H1 (cell line): ENCODE data around the gene DYDC1. TPM values are rescaled to one million over a fixed set of nuclear protein-coding genes. Genes with fewer than 3 reads are reported as not detected.

Experiments
- CTCF ChIA-PET: fragments of 300-600 bp; sonication (Branson Sonifier 250); formaldehyde crosslinking; loops from one replicate; lab custom pipeline; 2021; ENCODE audit not compliant: partially characterized antibody; lab: Charles Lee
- POLR2A ChIA-PET: fragments of 300-600 bp; sonication (Branson Sonifier 250); formaldehyde crosslinking; loops from one replicate; lab custom pipeline; 2021; ENCODE audit warnings: inconsistent platforms; ENCODE audit not compliant: partially characterized antibody; lab: Charles Lee
- DNase-seq, 2 experiments: peaks; one replicate each; pipeline versions ENCODE4 v3.0.0 to v3.0.0-alpha.2; 2010 to 2022; ENCODE audit warnings: low spot score in 2 of 2, low read depth in 1 of 2, mixed read lengths in 1 of 2
- FAIRE-seq: peaks from 2 replicates; lab custom pipeline; 2011; peaks lifted over from hg19 to GRCh38; lab: Jason Lieb, UNC
- H2AFZ ChIP-seq: 2 replicates; pipeline ENCODE4 v1.8.1; 2012; ENCODE audit warnings: low read length, inconsistent platforms
- H2AK5ac ChIP-seq: 2 replicates; pipeline ENCODE4 v1.6.1; 2013; ENCODE audit warnings: low read depth, low read length
- H2BK120ac ChIP-seq: replicated peaks from 2 replicates; pipeline ENCODE3; 2013; ENCODE audit warnings: low read depth, low read length, inconsistent platforms
- H2BK12ac ChIP-seq: 2 replicates; pipeline ENCODE4 v1.6.1; 2013; ENCODE audit warnings: low read depth, low read length
- H2BK15ac ChIP-seq: 2 replicates; pipeline ENCODE4 v1.6.1; 2013; ENCODE audit warnings: low read length
- H2BK20ac ChIP-seq: 2 replicates; pipeline ENCODE4 v1.6.1; 2013; ENCODE audit warnings: low read length
- H2BK5ac ChIP-seq: 2 replicates; pipeline ENCODE4 v1.6.1; 2013; ENCODE audit warnings: low read depth, low read length
- H3K14ac ChIP-seq: 2 replicates; pipeline ENCODE4 v1.6.1; 2013; ENCODE audit warnings: inconsistent platforms; ENCODE audit not compliant: insufficient read length
- H3K18ac ChIP-seq: 2 replicates; pipeline ENCODE4 v1.6.1; 2013; ENCODE audit warnings: low read length; ENCODE audit errors: extremely low read depth
- H3K23ac ChIP-seq: 2 replicates; pipeline ENCODE4 v1.6.1; 2013; ENCODE audit warnings: inconsistent platforms; ENCODE audit not compliant: insufficient read length
- H3K23me2 ChIP-seq: 2 replicates; pipeline ENCODE4 v1.6.1; 2013; ENCODE audit warnings: low read depth, low read length
- H3K27ac ChIP-seq: 2 replicates; pipeline ENCODE4 v1.6.1; 2011; ENCODE audit warnings: low read depth, low read length, inconsistent platforms
- H3K27me3 ChIP-seq, 4 experiments: replicated peaks in 1 of 4; 1 replicate in 1 of 4; 2 replicates in 3 of 4; pipeline versions ENCODE4 v1.6.1 to v1.8.1; 2011 to 2013; ENCODE audit warnings: low read length in 3 of 4, mild to moderate bottlenecking in 3 of 4, inconsistent platforms in 2 of 4, mixed read lengths in 2 of 4, moderate library complexity in 1 of 4; ENCODE audit not compliant: control insufficient read depth in 3 of 4, insufficient read depth in 3 of 4; ENCODE audit errors: extremely low read depth in 1 of 4
- H3K36me3 ChIP-seq, 4 experiments: 2 replicates each; pipeline versions ENCODE4 v1.6.1 to v1.8.1; 2011 to 2013; ENCODE audit warnings: mild to moderate bottlenecking in 4 of 4, low read length in 3 of 4, moderate library complexity in 2 of 4, control low read depth in 1 of 4, inconsistent platforms in 1 of 4; ENCODE audit not compliant: insufficient read depth in 4 of 4, control insufficient read depth in 2 of 4
- H3K4ac ChIP-seq: replicated peaks from 2 replicates; pipeline ENCODE3; 2013; ENCODE audit warnings: low read length, low read depth, mixed read lengths, inconsistent platforms; ENCODE audit not compliant: insufficient read length
- H3K4me1 ChIP-seq, 4 experiments: replicated peaks in 1 of 4; 1 replicate in 1 of 4; 2 replicates in 3 of 4; pipeline versions ENCODE4 v1.6.1 to v1.8.1; 2011 to 2013; ENCODE audit warnings: low read length in 3 of 4, inconsistent platforms in 2 of 4, mixed read lengths in 1 of 4; ENCODE audit not compliant: insufficient read depth in 4 of 4, control insufficient read depth in 3 of 4
- H3K4me2 ChIP-seq, 2 experiments: 2 replicates each; pipeline versions ENCODE4 v1.6.1 to v1.8.1; 2011 to 2013; ENCODE audit warnings: low read depth in 2 of 2, low read length in 2 of 2, control low read depth in 1 of 2, inconsistent platforms in 1 of 2, mild to moderate bottlenecking in 1 of 2; ENCODE audit not compliant: insufficient read depth in 1 of 2
- H3K4me3 ChIP-seq, 4 experiments: fragments of 200-600, 300-600 bp in 1 of 4; sonication (generic), shearing (Covaris generic), sonication (Bioruptor Twin) in 1 of 4; 2 replicates each; pipeline versions ENCODE4 v1.5.1 to v1.8.1; 2011 to 2016; ENCODE audit warnings: low read length in 4 of 4, low read depth in 3 of 4, control low read depth in 2 of 4, inconsistent platforms in 2 of 4, mild to moderate bottlenecking in 2 of 4, mixed read lengths in 1 of 4, moderate library complexity in 1 of 4; ENCODE audit not compliant: insufficient read depth in 2 of 4; ENCODE audit errors: extremely low read depth in 1 of 4
- H3K56ac ChIP-seq: replicated peaks from 2 replicates; pipeline ENCODE3; 2013; ENCODE audit warnings: low read depth, mild to moderate bottlenecking, mixed read lengths, low read length, inconsistent platforms; ENCODE audit not compliant: insufficient read length
- H3K79me1 ChIP-seq: 2 replicates; pipeline ENCODE4 v1.6.1; 2013; ENCODE audit warnings: low read depth, low read length, control low read depth
- H3K79me2 ChIP-seq, 2 experiments: 2 replicates each; pipeline versions ENCODE4 v1.6.1 to v1.8.1; 2012 to 2013; ENCODE audit warnings: low read length in 2 of 2, mild to moderate bottlenecking in 2 of 2, inconsistent platforms in 1 of 2; ENCODE audit not compliant: insufficient read depth in 2 of 2, control insufficient read depth in 1 of 2
- H3K9ac ChIP-seq, 4 experiments: replicated peaks in 1 of 4; 1 replicate in 1 of 4; 2 replicates in 3 of 4; pipeline versions ENCODE4 v1.6.1 to v1.8.1; 2011 to 2013; ENCODE audit warnings: low read depth in 3 of 4, low read length in 3 of 4, control low read depth in 2 of 4, mild to moderate bottlenecking in 2 of 4, moderate library complexity in 2 of 4, inconsistent platforms in 1 of 4; ENCODE audit errors: extremely low read depth in 1 of 4
- H3K9me3 ChIP-seq, 2 experiments: 2 replicates each; pipeline versions ENCODE4 v1.6.1 to v1.8.1; 2012 to 2013; ENCODE audit warnings: mild to moderate bottlenecking in 2 of 2, moderate library complexity in 2 of 2, control low read depth in 1 of 2, inconsistent platforms in 1 of 2, low read depth in 1 of 2, low read length in 1 of 2, mixed read lengths in 1 of 2; ENCODE audit not compliant: insufficient read depth in 2 of 2
- H4K20me1 ChIP-seq, 2 experiments: replicated peaks in 1 of 2; 2 replicates each; pipeline versions ENCODE3 to v1.8.1; 2011 to 2013; ENCODE audit warnings: inconsistent platforms in 2 of 2, low read length in 2 of 2, mild to moderate bottlenecking in 1 of 2; ENCODE audit not compliant: insufficient read depth in 2 of 2, control insufficient read depth in 1 of 2
- H4K5ac ChIP-seq: 2 replicates; pipeline ENCODE4 v1.6.1; 2013; ENCODE audit warnings: low read length, low read depth, mixed read lengths, inconsistent platforms; ENCODE audit not compliant: insufficient read length
- H4K8ac ChIP-seq: 2 replicates; pipeline ENCODE4 v1.8.0; 2013; ENCODE audit warnings: mild to moderate bottlenecking, moderate library complexity, low read length, inconsistent platforms; ENCODE audit not compliant: insufficient read depth; ENCODE audit errors: extremely low read depth
- H4K91ac ChIP-seq: replicated peaks from 2 replicates; pipeline ENCODE3; 2013; ENCODE audit warnings: low read length, mixed read lengths, inconsistent platforms; ENCODE audit not compliant: insufficient read length
- BRCA1 ChIP-seq: IDR thresholded peaks from 2 replicates; pipeline ENCODE4 v1.6.1; 2012; ENCODE audit warnings: low read depth, low read length, improper control_type of control experiment
- E2F6 ChIP-seq: IDR thresholded peaks from 2 replicates; pipeline ENCODE4 v1.6.1; 2012; ENCODE audit warnings: inconsistent platforms
- HDAC2 ChIP-seq, 2 experiments: fragments of 300-600 bp in 1 of 2; sonication (generic) in 1 of 2; IDR thresholded peaks; 2 replicates each; pipeline ENCODE4 v1.6.1; 2011 to 2012; ENCODE audit warnings: low read depth in 2 of 2, low read length in 2 of 2, mild to moderate bottlenecking in 2 of 2, moderate library complexity in 2 of 2, borderline replicate concordance in 1 of 2, inconsistent platforms in 1 of 2
- RNF2 ChIP-seq: fragments of 200-900, 300-1000 bp; sonication (generic); IDR thresholded peaks from 2 replicates; pipeline ENCODE4 v1.7.1; 2016; ENCODE audit warnings: borderline replicate concordance, low read depth, mild to moderate bottlenecking, antibody characterized with exemption, low read length; ENCODE audit not compliant: poor library complexity, severe bottlenecking; ENCODE audit errors: missing control alignments
- SIN3A ChIP-seq, 2 experiments: IDR thresholded peaks in 1 of 2; conservative IDR thresholded peaks in 1 of 2; 2 replicates each; pipeline ENCODE4 v1.6.1; 2011 to 2012; ENCODE audit warnings: low read length in 2 of 2, improper control_type of control experiment in 1 of 2, low read depth in 1 of 2, mild to moderate bottlenecking in 1 of 2
- USF2 ChIP-seq: IDR thresholded peaks from 2 replicates; pipeline ENCODE4 v1.6.1; 2011; ENCODE audit warnings: low read length, improper control_type of control experiment
- WGBS, 2 experiments: shearing (Covaris generic) in 1 of 2; methylation state at CpG; one replicate each; pipeline versions ENCODE4 v1.1.6 to v1.1.7; 2013 to 2015; ENCODE audit warnings: low lambda C conversion rate in 2 of 2, mixed read lengths in 2 of 2, inconsistent platforms in 1 of 2, low coverage in 1 of 2, missing lambda C conversion rate in 1 of 2; ENCODE audit not compliant: insufficient replicate concordance in 2 of 2, insufficient coverage in 1 of 2, insufficient read length in 1 of 2; ENCODE audit errors: extremely low coverage in 1 of 2, missing lambda C conversion rate in 1 of 2; 5-methylcytosine and 5-hydroxymethylcytosine counted together
- long read RNA-seq, 2 experiments: library from RNA in 1 of 2; library from capped mRNA in 1 of 2; stranded (forward); transcript quantifications; one replicate each; pipeline ENCODE4 v2.0.0, GENCODE V29; 2021; ENCODE audit warnings: inconsistent platforms in 1 of 2
- polyA minus RNA-seq, 3 experiments: library from RNA; depleted of rRNA, polyadenylated mRNA; stranded (reverse); fragments of >200 nt; gene quantifications; 1 replicate in 2 of 3; 2 replicates in 1 of 3; pipeline ENCODE4 v1.2.3, GENCODE V29; 2011
- polyA plus RNA-seq, 7 experiments: library from polyadenylated mRNA; depleted of rRNA in 3 of 7; stranded (reverse) in 5 of 7; unstranded in 2 of 7; fragments of >200 nt in 5 of 7; fragments of 200-250 nt in 2 of 7; gene quantifications; 1 replicate in 5 of 7; 2 replicates in 1 of 7; 4 replicates in 1 of 7; pipeline versions ENCODE4 v1.2.1 to v1.2.3, GENCODE V29; 2011 to 2013; ENCODE audit warnings: missing spikeins in 2 of 7, mixed read lengths in 2 of 7
- total RNA-seq: library from RNA; stranded (reverse); fragmentation: NEBNext Ultra II Directional; extraction: Animal tissue kit (Norgen Biotek cat#: 25700); gene quantifications from 2 replicates; pipeline ENCODE4 v1.2.1, GENCODE V29; 2021

The DYDC1 gene
- total RNA-seq, result 0.44 TPM in 1 of 2 replicates, not detected in the other
- 0.11 TPM in 1 of 2 replicates, not detected in the other for polyA plus RNA-seq (2011; rRNA removed)
- not detected for polyA plus RNA-seq (2011; cell fraction: cytosol; rRNA removed)
- not detected for polyA plus RNA-seq (2011; cell fraction: nucleus; rRNA removed)
- polyA plus RNA-seq (2012, experiment 1 of 2), result 0.33 to 0.61 TPM (median 0.58 TPM) in 3 of 4 replicates, not detected in the other
- not detected for polyA plus RNA-seq (2012, experiment 2 of 2)
- 0.22 TPM for polyA plus RNA-seq (2013, experiment 1 of 2)
- 0.63 TPM for polyA plus RNA-seq (2013, experiment 2 of 2)
- polyA minus RNA-seq (2011; rRNA and poly(A)+ RNA removed), result not detected in 2 replicates
- not detected for polyA minus RNA-seq (2011; cell fraction: cytosol; rRNA and poly(A)+ RNA removed)
- polyA minus RNA-seq (2011; cell fraction: nucleus; rRNA and poly(A)+ RNA removed), result not detected
- long read RNA-seq, experiment 1, result 0 reads
- long read RNA-seq, experiment 2, partial matches to known transcripts, result 0 of 1 reads
- long read RNA-seq, experiment 2, other reads (novel, unspliced or antisense), result 1 of 1 reads

- peak within 1 kb of the TSS; percentile 49 for H4K91ac ChIP-seq
- peak within 1 kb of the TSS; percentile 94 for H2AFZ ChIP-seq
- no peak within 1 kb of the TSS for H2BK120ac ChIP-seq
- no peak within 1 kb of the TSS for H3K14ac ChIP-seq
- peak within 1 kb of the TSS; percentile 40 to 61 (median 48) for H3K4me3 ChIP-seq
- peak within 1 kb of the TSS in 3 of 4 experiments; percentile 54 to 71 (median 55); a peak in 6 of 7 replicates for H3K9ac ChIP-seq
- peaks cover 0 to 4% (median 0%) of the 10 kb centered on the region in 4 experiments; a peak in 2 of 7 replicates for H3K27me3 ChIP-seq
- no peaks in the 10 kb centered on the region for H3K79me2 ChIP-seq
- H2AK5ac ChIP-seq, result no peak within 1 kb of the TSS
- no peak within 1 kb of the TSS for H3K23ac ChIP-seq
- CTCF ChIA-PET, result interaction anchor here (0.6 to 2.1 kb wide), 5 partner anchors 20 to 95 kb away, joined by 3 to 5 read pairs (median 3); no protein-coding TSS in a partner anchor
- POLR2A ChIA-PET, result interaction anchor here (0.8 to 1.0 kb wide), 2 partner anchors 96 to 108 kb away, joined by 3 to 4 read pairs; no protein-coding TSS in a partner anchor
- H3K56ac ChIP-seq, result no peak within 1 kb of the TSS
- H3K4me1 ChIP-seq, result peaks cover 0 to 11% (median 3%) of the 10 kb centered on the region in 4 experiments; a peak in 6 of 7 replicates
- H3K36me3 ChIP-seq, result no peaks in the 10 kb centered on the region
- no peaks in the 10 kb centered on the region for H3K79me1 ChIP-seq
- whole genome bisulfite sequencing, 2 experiments, result 1% methylated on average over 27 of the region's 43 CpGs; no CpG with 5 or more reads in 1 of the 2 experiments
- peak; percentile 78 to 89 for DNase-seq
- peak within 1 kb of the TSS; percentile 97; the same call in 1 of the 2 replicates for H2BK15ac ChIP-seq
- peak within 1 kb of the TSS; percentile 76 to 87 for H3K4me2 ChIP-seq
- no peaks in the 10 kb centered on the region for H4K20me1 ChIP-seq
- peak within 1 kb of the TSS; percentile 44; the same call in 1 of the 2 replicates for H2BK5ac ChIP-seq
- H4K8ac ChIP-seq, result peak within 1 kb of the TSS; percentile 69; the same call in 1 of the 2 replicates
- FAIRE-seq, result no peak
- 0 out of 2 replicates have a peak within 1 kb of the TSS, but pooled peaks have one; percentile 7 for H3K27ac ChIP-seq
- no peaks in the 10 kb centered on the region; a peak in 1 of 4 replicates for H3K9me3 ChIP-seq
- no peak within 1 kb of the TSS for H4K5ac ChIP-seq
- peak within 1 kb of the TSS; percentile 50; the same call in 1 of the 2 replicates for H2BK12ac ChIP-seq
- H3K18ac ChIP-seq, result peak within 1 kb of the TSS; percentile 83
- peaks cover 9% of the 10 kb centered on the region; the same call in 1 of the 2 replicates for H3K23me2 ChIP-seq
- no peak within 1 kb of the TSS for H3K4ac ChIP-seq
- H2BK20ac ChIP-seq, result no peak within 1 kb of the TSS
- peak; percentile 92 for TF ChIP-seq E2F6
- TF ChIP-seq RNF2, result peak; percentile 56
- TF ChIP-seq HDAC2 (IDR thresholded peaks at IDR 0.05; ENCODE audit: borderline replicate concordance in 1 of 2, low read depth in 2 of 2, low read length in 2 of 2), result peak in 1 of 2 experiments; percentile 91; a peak in 2 of 4 replicates
- peak; percentile 46; the same call in 1 of the 2 replicates for TF ChIP-seq USF2
- peak; percentile 31 to 84; a peak in 2 of 4 replicates for TF ChIP-seq SIN3A (conservative IDR thresholded peaks at IDR 0.05 in 1 of 2, IDR thresholded peaks at IDR 0.05 in 1 of 2; ENCODE audit: low read depth in 1 of 2, low read length in 2 of 2)
- TF ChIP-seq BRCA1, result no peak
Observed at GRCh38 chr10:80356563-80356988, at the start of gene DYDC1, which contains the start of gene DYDC2. DYDC1 (minus strand) TSS chr10:80356755; CDS start chr10:80352601, 4,154 bp downstream. DYDC2 (plus strand) TSS chr10:80356781; CDS start chr10:80362444, 5,663 bp downstream.
